HG02973 (cell line): ENCODE results near the gene CAMSAP2.

ENCODE experiments used
- ATAC-seq: cut with Tn5 transposase; IDR thresholded peaks from one replicate; pipeline ENCODE4 v1.9.1; 2021; ENCODE audit warnings: moderate library complexity; ENCODE audit not compliant: unreplicated experiment

Gene CAMSAP2

DNA sequence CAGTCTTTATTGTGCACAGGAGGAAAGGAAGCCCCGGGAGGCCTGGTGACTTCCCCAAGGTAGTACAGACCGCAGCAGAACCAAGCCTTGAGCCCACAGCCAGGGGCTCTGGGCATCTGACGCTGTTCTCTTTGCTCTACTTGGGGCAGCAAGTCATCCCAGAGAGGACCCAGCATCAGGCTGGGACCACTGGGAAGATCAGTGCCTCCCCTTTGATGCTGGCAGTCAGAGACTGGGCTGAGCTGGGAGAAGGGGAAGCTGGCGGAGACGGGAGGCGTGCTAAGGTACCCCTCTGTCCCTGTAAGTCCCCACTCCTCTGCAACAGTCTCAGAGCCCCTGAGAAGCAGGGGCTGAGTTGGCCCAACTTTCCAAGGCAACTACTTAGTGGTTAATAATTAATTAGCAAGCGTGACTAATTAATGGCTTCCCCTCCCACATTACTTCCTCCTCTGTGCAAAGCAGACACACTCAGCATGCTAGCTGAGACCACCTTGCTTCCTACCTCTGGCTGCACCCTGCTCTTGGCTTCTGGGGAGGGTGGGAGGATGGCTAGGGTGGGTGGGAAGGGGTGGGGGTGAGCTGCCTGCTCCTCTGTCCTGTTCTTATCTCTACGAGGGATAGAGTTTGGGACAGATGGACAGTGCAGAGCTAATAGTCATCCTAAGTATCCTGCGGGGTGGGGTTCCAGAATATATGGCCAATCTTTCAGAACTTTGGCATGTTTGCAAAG lies 157.3 kb downstream of the CAMSAP2 start:
- peak; percentile 34 for ATAC-seq

DNA sequence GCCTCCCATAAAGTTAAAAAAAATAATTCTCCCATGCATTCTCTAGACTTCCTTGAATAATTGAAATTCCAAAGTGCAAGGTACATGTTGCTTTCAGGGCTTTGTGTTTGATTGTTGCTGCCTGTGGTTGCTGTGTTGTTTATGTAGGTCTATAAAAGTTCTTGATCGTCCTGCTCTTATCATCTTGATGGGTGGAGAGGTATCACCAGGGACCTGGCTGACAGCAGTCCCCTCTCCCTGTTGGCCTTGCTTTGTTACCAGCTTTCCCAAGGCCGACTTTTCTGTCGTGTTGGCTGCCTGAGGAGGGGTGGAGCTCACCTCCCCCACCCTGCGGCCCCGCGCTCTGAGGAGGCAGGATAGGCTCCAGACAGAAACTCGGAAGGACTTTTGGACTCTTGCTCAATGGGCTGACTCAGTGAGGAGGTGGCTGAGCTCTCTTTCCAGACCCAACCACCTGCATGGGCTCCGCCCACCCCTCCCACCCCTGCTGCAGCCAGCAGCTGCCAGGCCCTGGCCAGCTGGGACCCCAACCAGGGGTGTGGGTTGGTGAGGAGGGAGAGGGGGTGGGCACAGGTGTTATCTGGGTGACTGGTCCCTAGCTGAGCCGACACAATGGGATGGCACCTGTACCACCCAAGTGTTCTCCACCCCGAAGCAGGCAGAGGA lies 158.0 kb downstream of the CAMSAP2 start:
- ATAC-seq: no peak

DNA sequence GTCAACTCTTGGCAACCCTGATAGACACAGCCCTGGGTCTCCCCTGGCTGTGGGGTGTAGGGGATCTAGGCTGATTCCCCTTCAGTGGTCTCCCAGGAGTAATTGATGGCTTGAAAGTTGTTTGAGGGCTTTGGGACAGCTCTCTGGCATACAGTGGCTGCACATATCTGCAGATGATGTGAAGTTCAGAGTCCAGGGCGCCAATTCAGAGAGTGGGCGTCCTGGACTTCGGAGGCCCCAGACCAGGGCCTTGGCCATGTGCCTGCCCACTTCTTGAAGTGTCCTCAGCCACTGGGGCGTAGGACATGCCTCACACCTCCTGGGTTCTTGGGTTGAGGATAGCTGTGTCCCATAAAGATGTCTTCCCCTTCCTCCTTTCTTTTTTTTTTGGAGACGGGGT lies 158.6 kb downstream of the CAMSAP2 start:
- no peak for ATAC-seq

DNA sequence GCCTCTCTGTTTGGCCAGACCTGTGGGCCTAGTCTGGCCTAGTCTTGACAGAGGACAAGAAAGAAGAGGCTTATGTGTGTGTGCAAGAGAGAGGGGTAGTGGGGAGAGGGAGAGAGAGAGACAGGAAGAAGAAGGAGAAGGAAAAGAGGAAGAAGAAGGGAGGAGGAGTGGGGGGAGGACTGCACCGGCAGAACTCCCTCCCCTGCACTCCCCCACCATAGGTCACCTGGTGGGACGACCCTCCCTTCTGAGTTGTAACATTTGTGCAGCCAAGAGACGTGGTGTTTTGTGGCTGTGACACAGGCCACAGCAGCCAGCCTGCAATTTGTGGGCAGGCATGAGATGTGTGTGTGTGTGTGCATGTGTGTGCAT lies 160.3 kb downstream of the CAMSAP2 start:
- ATAC-seq: no peak

- no peak for ATAC-seq
These were observed 160.8 kb downstream of the CAMSAP2 start for GRCh38 chr1:200899451-200899915.

GRCh38 chr1:200899954-200900867 lies 161.5 kb downstream of the CAMSAP2 start:
- no peak for ATAC-seq

- no peak for ATAC-seq
These were observed 162.2 kb downstream of the CAMSAP2 start for GRCh38 chr1:200900877-200901276.

DNA sequence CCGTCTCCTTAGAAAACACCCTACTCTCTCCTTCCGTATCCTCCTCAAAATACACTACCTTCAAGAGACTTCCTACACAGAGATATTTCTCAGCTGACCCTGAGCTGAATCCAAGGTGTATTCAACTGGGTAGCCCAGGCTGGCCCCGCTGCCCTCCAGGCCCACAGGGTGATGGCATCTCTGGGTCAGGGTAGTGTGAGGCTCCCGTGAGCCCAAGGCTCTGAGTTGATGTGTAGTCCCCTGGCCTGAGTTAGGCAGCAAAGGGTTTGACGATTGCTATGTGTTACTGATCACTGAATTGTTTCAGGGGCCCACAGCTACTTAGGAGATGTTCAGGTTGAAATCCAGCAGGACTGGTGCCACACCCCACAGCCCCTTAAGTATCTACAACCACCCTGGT lies 162.7 kb downstream of the CAMSAP2 start:
- no peak for ATAC-seq

- ATAC-seq: no peak
These were observed 163.2 kb downstream of the CAMSAP2 start for GRCh38 chr1:200901796-200902444.

DNA sequence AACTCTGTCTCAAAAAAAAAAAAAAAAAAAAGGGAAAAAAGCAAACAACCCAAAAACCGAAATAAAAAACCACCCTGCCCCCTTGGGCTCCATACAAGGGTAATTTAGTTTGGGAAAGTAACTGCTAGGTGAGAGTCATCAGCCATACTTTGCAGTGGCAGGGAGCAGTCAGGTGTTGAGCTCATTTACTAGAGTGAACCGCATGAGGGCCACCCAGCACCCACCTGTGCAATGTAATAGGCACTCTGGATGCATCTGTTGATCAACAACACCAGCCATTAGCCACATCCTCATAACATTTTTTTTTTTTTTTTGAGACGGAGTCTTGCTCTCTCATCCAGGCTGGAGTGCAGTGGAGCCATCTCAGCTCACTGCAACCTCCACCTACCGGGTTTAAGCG lies 165.1 kb downstream of the CAMSAP2 start:
- no peak for ATAC-seq

DNA sequence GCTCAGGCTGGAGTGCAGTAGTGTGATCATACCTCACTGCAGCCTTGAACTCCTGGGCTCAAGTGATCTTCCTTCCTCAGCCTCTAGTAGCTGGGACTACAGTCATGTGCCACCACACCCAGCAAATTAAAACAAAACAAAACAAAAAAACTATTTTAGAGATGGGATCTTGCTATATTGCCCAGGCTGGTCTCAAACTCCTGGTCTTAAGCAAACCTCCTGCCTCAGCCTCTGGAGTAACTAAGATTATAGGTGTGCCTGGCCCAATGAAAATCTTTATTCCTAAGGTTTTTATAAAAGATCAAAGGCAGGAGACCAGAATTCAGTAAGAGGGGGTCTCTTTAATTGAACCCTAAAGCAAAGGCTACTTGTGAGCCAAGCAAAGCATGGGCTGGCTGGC lies 166.1 kb downstream of the CAMSAP2 start:
- no peak for ATAC-seq

DNA sequence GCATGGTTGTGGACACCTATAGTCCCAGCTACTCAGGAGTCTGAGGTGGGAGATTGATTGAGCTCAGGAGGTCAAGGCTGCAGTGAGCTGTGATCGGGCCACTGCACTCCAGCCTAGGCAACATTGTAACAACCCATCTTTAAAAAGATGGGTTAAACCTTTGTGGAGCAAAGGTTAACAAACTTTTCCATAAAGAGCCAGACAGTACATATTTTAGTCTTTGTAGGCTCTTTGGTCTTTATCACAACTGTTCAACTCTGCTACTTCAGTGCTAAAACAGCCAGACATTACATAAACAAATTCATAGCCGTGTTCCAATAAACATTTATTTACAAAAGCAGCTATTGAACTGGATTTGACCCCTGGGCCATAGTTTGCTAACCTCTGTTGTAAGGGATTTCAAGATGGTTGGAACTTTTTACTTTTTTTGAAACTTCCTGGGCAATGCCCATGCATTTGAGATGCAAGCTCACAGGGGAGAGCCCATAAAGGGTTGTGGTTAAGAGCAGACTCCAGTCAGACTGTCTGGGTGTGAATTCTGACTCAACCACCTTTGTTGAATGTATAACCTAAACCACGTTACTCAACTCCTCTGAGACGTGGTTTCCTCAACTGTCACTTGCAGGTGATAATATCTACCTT lies 166.8 kb downstream of the CAMSAP2 start:
- ATAC-seq: peak; percentile 45

DNA sequence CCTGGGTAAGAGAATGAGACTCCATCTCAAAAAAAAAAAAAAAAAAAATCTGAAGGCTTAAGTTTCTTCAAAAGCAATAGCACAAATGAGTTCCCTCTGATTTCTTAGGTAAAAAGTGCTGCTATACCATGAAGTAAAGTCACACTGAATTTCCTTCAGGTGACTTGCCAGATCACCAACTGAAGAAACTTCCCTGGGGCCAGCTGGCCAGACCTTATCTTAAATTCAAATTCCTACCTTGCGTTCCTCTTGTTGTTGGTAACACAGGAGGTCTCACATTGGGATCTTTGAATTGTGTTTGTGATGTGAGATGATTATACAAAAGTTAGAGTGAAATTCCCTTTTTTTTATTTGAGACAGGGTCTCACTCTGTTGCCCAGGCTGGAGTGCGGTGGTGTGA lies 167.8 kb downstream of the CAMSAP2 start:
- ATAC-seq: no peak

GRCh38 chr1:200907611-200908097 lies 169.0 kb downstream of the CAMSAP2 start:
- ATAC-seq: peak; percentile 60

DNA sequence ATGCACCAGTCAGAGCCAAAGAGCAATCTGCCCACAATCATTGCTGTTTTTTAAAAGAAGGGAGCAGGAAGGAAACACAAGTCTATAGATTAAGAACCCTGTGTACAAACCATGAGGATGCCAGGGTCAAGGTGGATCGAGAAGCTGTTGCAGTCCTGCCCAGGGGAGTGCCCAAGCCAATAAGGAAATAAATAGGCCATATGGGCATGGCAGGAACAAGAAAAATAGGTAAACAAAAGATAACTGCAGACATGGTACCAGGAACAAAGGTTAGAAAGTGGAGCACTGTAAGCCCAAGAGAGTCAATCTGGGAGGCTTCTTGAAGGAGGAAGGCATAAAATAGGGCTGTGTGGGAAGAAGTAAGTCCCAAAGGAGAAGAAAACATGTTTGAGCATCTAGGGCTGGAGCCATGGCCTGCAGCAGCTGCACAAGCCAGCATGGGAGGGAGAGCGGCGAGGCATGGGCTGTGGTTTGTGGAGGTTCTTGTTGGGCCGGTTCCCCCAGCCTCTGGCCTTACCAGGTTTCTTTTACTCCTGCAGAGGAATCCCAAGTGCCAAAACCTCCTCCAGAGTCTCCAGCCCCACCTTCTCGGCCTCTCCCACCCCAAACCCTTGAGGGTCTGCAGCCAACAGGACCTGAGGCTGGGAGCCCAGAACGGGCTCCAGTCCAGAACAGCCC lies 169.6 kb downstream of the CAMSAP2 start:
- no peak for ATAC-seq

DNA sequence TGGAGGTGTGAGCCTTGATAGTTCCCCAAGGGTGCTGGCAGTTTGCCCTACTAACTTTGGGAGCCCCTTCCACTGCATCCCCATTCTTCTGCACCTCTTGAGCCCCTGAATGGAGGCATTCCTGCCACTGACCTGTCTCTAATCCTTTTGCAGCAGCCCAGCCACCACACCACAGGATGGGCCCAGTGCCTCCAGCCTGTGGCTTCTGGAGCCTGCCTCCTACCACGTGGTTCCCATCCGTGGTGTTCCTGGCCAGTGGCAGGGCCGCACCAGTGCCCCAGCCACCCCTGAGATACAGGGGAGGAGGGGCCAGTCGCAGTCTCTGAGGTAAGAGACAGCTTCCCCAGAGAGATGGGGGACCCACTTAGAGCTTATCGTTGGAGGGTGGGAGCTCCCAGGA lies 170.4 kb downstream of the CAMSAP2 start:
- no peak for ATAC-seq

GRCh38 chr1:200909757-200910239 lies 171.1 kb downstream of the CAMSAP2 start:
- no peak for ATAC-seq
